Measurements from ENCODE around the gene NANP.

NANP gene

GRCh38 chr20:25580711-25581110 lies 43.1 kb downstream of the NANP start:
- ChIA-PET POLR2A (ENCODE audit: low non-redundant PET) (no interaction called here), CTCF (no interaction called here)
- H3K27ac ChIP-seq: peak overlapping the region; percentile 20
- TF ChIP-seq CTCF (conservative IDR thresholded peaks at IDR 0.05; ENCODE audit: low read depth): no peak
- DNase-seq (ENCODE audit: low spot score): peak; percentile 16

- no peak overlapping the region for H3K27ac ChIP-seq
- no peak for TF ChIP-seq CTCF (conservative IDR thresholded peaks at IDR 0.05; ENCODE audit: low read depth)
- no peak for DNase-seq (ENCODE audit: low spot score)
- ChIA-PET CTCF (no interaction called here), POLR2A (ENCODE audit: low non-redundant PET) (no interaction called here)
Observed at GRCh38 chr20:25579081-25579770, 44.6 kb downstream of the NANP start.

- no peak for DNase-seq (ENCODE audit: low spot score)
- ChIA-PET CTCF (interaction anchor here (0.6 kb wide), 1 partner anchor 258 kb away, joined by 4 read pairs; no protein-coding TSS in a partner anchor), POLR2A (ENCODE audit: low non-redundant PET) (no interaction called here)
- no peak for TF ChIP-seq CTCF (conservative IDR thresholded peaks at IDR 0.05; ENCODE audit: low read depth)
- no peak overlapping the region for H3K27ac ChIP-seq
Observed at GRCh38 chr20:25576783-25577530, 46.9 kb downstream of the NANP start.

- ChIA-PET POLR2A (ENCODE audit: low non-redundant PET) (no interaction called here), CTCF (no interaction called here)
- no peak for TF ChIP-seq CTCF (conservative IDR thresholded peaks at IDR 0.05; ENCODE audit: low read depth)
- H3K27ac ChIP-seq: no peak overlapping the region
- no peak for DNase-seq (ENCODE audit: low spot score)
Observed at GRCh38 chr20:25574411-25574810, 49.4 kb downstream of the NANP start.

GRCh38 chr20:25573288-25574251 lies 50.2 kb downstream of the NANP start:
- H3K27ac ChIP-seq: no peak overlapping the region
- ChIA-PET CTCF (no interaction called here), POLR2A (ENCODE audit: low non-redundant PET) (no interaction called here)
- no peak for DNase-seq (ENCODE audit: low spot score)
- no peak for TF ChIP-seq CTCF (conservative IDR thresholded peaks at IDR 0.05; ENCODE audit: low read depth)

- H3K27ac ChIP-seq: no peak overlapping the region
- CTCF ChIA-PET: no interaction called here
- POLR2A ChIA-PET (ENCODE audit: low non-redundant PET): no interaction called here
- no peak for DNase-seq (ENCODE audit: low spot score)
- no peak for TF ChIP-seq CTCF (conservative IDR thresholded peaks at IDR 0.05; ENCODE audit: low read depth)
Observed at GRCh38 chr20:25571817-25572216, 52.0 kb downstream of the NANP start.

Measured in RWPE1 (cell line).